ENCODE measurements around the gene SLC39A11. TPM values are rescaled to one million over a fixed set of nuclear protein-coding genes. Genes with fewer than 3 reads are reported as not detected.

The SLC39A11 gene
- total RNA-seq, 2 donors from 2014 or later, result 27.8 to 39.6 TPM

DNA sequence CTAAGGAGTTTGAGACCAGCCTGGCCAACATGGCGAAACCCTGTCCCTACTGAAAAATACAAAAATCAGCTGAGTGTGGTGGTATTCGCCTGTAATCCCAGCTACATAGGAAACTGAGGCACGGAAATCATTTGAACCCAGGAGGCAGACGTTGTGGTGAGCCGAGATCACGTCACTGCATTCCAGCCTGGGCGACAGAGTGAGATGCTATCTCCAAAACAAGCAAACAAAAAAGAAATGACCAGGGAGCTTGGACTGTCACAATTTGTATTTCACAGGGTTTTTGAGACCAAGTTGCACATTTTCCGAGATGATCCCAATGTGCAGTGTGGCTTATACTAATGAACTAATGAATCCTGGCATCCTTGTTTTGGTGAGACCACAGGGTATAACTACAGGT, 156.5 kb downstream of the SLC39A11 start:
- no peaks in the 10 kb centered on the region for H3K27me3 ChIP-seq
- intact Hi-C loops (cut with DNase I), result no loop called here

DNA sequence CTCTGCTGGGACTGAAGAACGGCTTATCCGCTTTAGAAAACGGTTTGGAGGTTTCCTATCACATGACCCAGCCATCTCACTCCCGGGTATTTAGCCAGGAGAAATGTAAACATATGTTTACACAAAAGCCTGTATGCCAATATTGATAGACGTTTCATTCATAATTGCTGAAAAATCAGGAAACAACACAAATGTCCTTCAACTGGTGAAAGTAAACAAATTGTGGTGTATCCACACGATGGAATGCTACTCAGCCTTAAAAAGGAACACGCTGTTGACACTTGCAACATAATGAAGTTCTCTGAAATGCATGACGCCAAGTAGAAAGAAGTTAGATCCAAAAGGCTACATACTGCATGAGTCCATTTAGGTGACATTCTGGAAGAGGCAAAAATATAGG, 157.6 kb downstream of the SLC39A11 start:
- ATAC-seq (no peak), DNase-seq (no peak)
- H3K27ac ChIP-seq, result no peak overlapping the region
- TF ChIP-seq, protein P1, sequence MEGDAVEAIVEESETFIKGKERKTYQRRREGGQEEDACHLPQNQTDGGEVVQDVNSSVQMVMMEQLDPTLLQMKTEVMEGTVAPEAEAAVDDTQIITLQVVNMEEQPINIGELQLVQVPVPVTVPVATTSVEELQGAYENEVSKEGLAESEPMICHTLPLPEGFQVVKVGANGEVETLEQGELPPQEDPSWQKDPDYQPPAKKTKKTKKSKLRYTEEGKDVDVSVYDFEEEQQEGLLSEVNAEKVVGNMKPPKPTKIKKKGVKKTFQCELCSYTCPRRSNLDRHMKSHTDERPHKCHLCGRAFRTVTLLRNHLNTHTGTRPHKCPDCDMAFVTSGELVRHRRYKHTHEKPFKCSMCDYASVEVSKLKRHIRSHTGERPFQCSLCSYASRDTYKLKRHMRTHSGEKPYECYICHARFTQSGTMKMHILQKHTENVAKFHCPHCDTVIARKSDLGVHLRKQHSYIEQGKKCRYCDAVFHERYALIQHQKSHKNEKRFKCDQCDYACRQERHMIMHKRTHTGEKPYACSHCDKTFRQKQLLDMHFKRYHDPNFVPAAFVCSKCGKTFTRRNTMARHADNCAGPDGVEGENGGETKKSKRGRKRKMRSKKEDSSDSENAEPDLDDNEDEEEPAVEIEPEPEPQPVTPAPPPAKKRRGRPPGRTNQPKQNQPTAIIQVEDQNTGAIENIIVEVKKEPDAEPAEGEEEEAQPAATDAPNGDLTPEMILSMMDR (IDR thresholded peaks at IDR 0.05), result no peak
- no peak for TF ChIP-seq POLR2A (IDR thresholded peaks at IDR 0.05)
- no peaks in the 10 kb centered on the region for H3K36me3 ChIP-seq (replicated peaks in 1 of 2; ENCODE audit: insufficient read depth in 1 of 2, low read depth in 2 of 2)
- H3K4me1 ChIP-seq, result no peaks in the 10 kb centered on the region
- H3K9me3 ChIP-seq, result no peaks in the 10 kb centered on the region
- no peaks in the 10 kb centered on the region for H3K27me3 ChIP-seq
- intact Hi-C loops (cut with DNase I), result no loop called here
- WGBS, 2 donors, result 74 to 77% methylated on average over 8 of the region's 8 CpGs
- no peak overlapping the region for H3K4me3 ChIP-seq

More for the DNA sequence above, 156.5 kb downstream of the SLC39A11 start:
- 93 to 95% methylated on average over 8 of the region's 8 CpGs for WGBS, 2 donors
- no peaks in the 10 kb centered on the region for H3K9me3 ChIP-seq
- no peaks in the 10 kb centered on the region for H3K36me3 ChIP-seq (replicated peaks in 1 of 2; ENCODE audit: insufficient read depth in 1 of 2, low read depth in 2 of 2)
- H3K27ac ChIP-seq, result no peak overlapping the region
- no peak for DNase-seq
- H3K4me3 ChIP-seq, result no peak overlapping the region
- no peak for TF ChIP-seq POLR2A (IDR thresholded peaks at IDR 0.05)
- TF ChIP-seq, protein P1 (IDR thresholded peaks at IDR 0.05), result no peak
- ATAC-seq, result no peak
- no peaks in the 10 kb centered on the region for H3K4me1 ChIP-seq

DNA sequence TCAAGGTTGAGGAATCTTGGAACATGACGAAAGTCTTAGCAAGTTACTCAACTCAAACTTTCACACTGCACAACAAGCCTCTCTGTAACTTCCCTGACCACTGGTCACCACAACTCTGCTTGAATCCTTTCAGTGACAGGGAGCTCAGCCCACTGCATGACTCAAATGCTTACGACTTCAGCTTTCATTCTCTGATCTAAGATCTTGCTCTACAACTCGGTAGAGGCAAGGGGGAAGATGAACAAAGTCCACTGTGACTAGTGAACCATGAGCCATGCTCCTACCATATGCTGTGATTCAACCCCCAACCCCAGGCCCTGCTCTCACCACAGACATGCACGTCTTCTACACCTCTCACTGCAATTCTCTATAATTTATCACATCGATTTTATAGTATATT, 160.9 kb downstream of the SLC39A11 start:
- 79 to 86% methylated on average over 5 of the region's 5 CpGs for WGBS, 2 donors
- Histone ChIP-seq H3K4me1 (no peaks in the 10 kb centered on the region), H3K27ac (no peak overlapping the region), H3K9me3 (no peaks in the 10 kb centered on the region), H3K36me3 (replicated peaks in 1 of 2; ENCODE audit: insufficient read depth in 1 of 2, low read depth in 2 of 2) (no peaks in the 10 kb centered on the region), H3K4me3 (no peak overlapping the region), H3K27me3 (no peaks in the 10 kb centered on the region)
- no peak for ATAC-seq
- no peak for DNase-seq
- intact Hi-C loops (cut with DNase I), result no loop called here
- TF ChIP-seq, protein P1 (IDR thresholded peaks at IDR 0.05), result no peak
- TF ChIP-seq POLR2A (IDR thresholded peaks at IDR 0.05), result no peak

DNA sequence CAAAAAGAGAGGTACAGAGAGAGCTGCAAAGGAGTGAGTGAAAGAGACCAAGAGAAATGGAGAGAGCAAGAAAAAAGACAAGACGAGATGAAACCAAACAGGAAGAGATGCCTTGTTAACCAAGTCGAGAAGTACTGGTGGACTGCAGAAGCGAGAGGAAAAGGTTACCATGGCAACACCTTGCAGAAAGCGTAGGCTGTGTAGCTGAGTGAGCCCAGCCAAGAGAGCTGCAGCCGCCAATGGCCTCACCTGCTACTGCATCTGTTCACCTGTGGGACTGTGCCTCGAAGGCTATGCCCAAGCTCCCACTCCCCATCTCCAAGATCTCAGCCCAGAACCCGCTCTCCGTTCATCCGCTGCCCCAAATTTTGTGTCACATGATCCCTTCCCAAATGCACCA, 161.3 kb downstream of the SLC39A11 start:
- no peaks in the 10 kb centered on the region for H3K4me1 ChIP-seq
- ATAC-seq (no peak), DNase-seq (peak in 3 of 4 donors; percentile 14 to 25 (median 22))
- no peak for TF ChIP-seq POLR2A (IDR thresholded peaks at IDR 0.05)
- TF ChIP-seq, protein P1 (IDR thresholded peaks at IDR 0.05), result no peak
- H3K9me3 ChIP-seq, result no peaks in the 10 kb centered on the region
- H3K27ac ChIP-seq, result no peak overlapping the region
- WGBS, 2 donors, result 87 to 88% methylated on average over 9 of the region's 9 CpGs
- intact Hi-C loops (cut with DNase I), result no loop called here
- H3K36me3 ChIP-seq (replicated peaks in 1 of 2; ENCODE audit: insufficient read depth in 1 of 2, low read depth in 2 of 2), result no peaks in the 10 kb centered on the region
- H3K27me3 ChIP-seq, result no peaks in the 10 kb centered on the region
- no peak overlapping the region for H3K4me3 ChIP-seq

DNA sequence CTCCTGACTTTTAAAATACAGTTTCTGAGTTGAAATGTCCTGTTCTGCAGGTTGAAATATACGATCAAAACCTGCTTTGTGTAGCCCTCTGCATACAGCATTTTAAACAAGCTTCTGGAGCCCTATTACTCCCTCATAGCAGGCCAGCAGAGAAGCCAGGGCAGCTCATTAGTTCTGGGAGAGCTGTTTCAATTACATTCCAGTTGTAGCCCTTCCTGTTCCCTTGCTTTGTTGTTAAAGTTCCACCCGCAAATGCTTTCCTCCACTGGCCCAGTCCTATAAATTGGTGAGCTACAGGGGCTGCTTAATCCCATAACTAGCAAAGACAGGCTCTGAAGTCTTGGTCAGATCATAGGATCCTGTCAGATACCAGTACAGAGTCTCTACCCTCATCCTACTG, 162.5 kb downstream of the SLC39A11 start:
- Histone ChIP-seq H3K9me3 (no peaks in the 10 kb centered on the region), H3K4me1 (no peaks in the 10 kb centered on the region), H3K27ac (no peak overlapping the region), H3K27me3 (no peaks in the 10 kb centered on the region), H3K4me3 (no peak overlapping the region), H3K36me3 (replicated peaks in 1 of 2; ENCODE audit: insufficient read depth in 1 of 2, low read depth in 2 of 2) (no peaks in the 10 kb centered on the region)
- TF ChIP-seq, protein P1 (IDR thresholded peaks at IDR 0.05), result no peak
- TF ChIP-seq POLR2A (IDR thresholded peaks at IDR 0.05), result no peak
- ATAC-seq (no peak), DNase-seq (no peak)
- WGBS, 2 donors, result 93 to 95% methylated on average over 2 of the region's 2 CpGs
- intact Hi-C loops (cut with DNase I), result no loop called here

Data from body of pancreas (tissue), 4 donors.